ENCODE data around the gene PHF2. TPM values are rescaled to one million over a fixed set of nuclear protein-coding genes. Genes with fewer than 3 reads are reported as not detected.

Gene PHF2
- total RNA-seq, 1 donor from 2014 or later: 29.4 TPM

- H3K27me3 Mint-ChIP-seq (ENCODE audit: low read depth): no peaks in the 10 kb centered on the region
- H3K9me3 Mint-ChIP-seq (ENCODE audit: low read depth): no peaks in the 10 kb centered on the region
- no peak overlapping the region for H3K4me3 Mint-ChIP-seq (ENCODE audit: unreplicated experiment)
- H3K27ac Mint-ChIP-seq (ENCODE audit: unreplicated experiment): no peak overlapping the region
- peaks cover 3% of the 10 kb centered on the region for H3K36me3 Mint-ChIP-seq (ENCODE audit: low read depth)
- TF ChIP-seq CTCF (IDR thresholded peaks at IDR 0.05): no peak
- peak; percentile 74 for DNase-seq (ENCODE audit: low spot score)
- H3K4me1 Mint-ChIP-seq (ENCODE audit: low read depth): no peaks in the 10 kb centered on the region
These were observed 98.4 kb downstream of the PHF2 start for GRCh38 chr9:93674580-93675335.

GRCh38 chr9:93675336-93676150, 99.2 kb downstream of the PHF2 start:
- Mint-ChIP-seq H3K27ac (ENCODE audit: unreplicated experiment) (no peak overlapping the region), H3K27me3 (ENCODE audit: low read depth) (no peaks in the 10 kb centered on the region), H3K4me3 (ENCODE audit: unreplicated experiment) (no peak overlapping the region), H3K36me3 (ENCODE audit: low read depth) (peaks cover 2% of the 10 kb centered on the region), H3K4me1 (ENCODE audit: low read depth) (no peaks in the 10 kb centered on the region), H3K9me3 (ENCODE audit: low read depth) (no peaks in the 10 kb centered on the region)
- peak; percentile 81 for DNase-seq (ENCODE audit: low spot score)
- no peak for TF ChIP-seq CTCF (IDR thresholded peaks at IDR 0.05)

GRCh38 chr9:93676310-93677047, 100.1 kb downstream of the PHF2 start:
- no peak for TF ChIP-seq CTCF (IDR thresholded peaks at IDR 0.05)
- Mint-ChIP-seq H3K27ac (ENCODE audit: unreplicated experiment) (no peak overlapping the region), H3K9me3 (ENCODE audit: low read depth) (no peaks in the 10 kb centered on the region), H3K27me3 (ENCODE audit: low read depth) (no peaks in the 10 kb centered on the region), H3K36me3 (ENCODE audit: low read depth) (no peaks in the 10 kb centered on the region), H3K4me3 (ENCODE audit: unreplicated experiment) (no peak overlapping the region), H3K4me1 (ENCODE audit: low read depth) (no peaks in the 10 kb centered on the region)
- peak; percentile 83 for DNase-seq (ENCODE audit: low spot score)

- no peak for TF ChIP-seq CTCF (IDR thresholded peaks at IDR 0.05)
- Mint-ChIP-seq H3K27ac (ENCODE audit: unreplicated experiment) (no peak overlapping the region), H3K27me3 (ENCODE audit: low read depth) (no peaks in the 10 kb centered on the region), H3K4me3 (ENCODE audit: unreplicated experiment) (no peak overlapping the region), H3K36me3 (ENCODE audit: low read depth) (no peaks in the 10 kb centered on the region), H3K4me1 (ENCODE audit: low read depth) (no peaks in the 10 kb centered on the region), H3K9me3 (ENCODE audit: low read depth) (no peaks in the 10 kb centered on the region)
- DNase-seq (ENCODE audit: low spot score): peak; percentile 90
These were observed 100.7 kb downstream of the PHF2 start for GRCh38 chr9:93677048-93677571.

Measured in chondrocyte (in vitro differentiated cells).